ENCODE results near the gene COL6A1. TPM values are rescaled to one million over a fixed set of nuclear protein-coding genes. Genes with fewer than 3 reads are reported as not detected.

COL6A1 gene
- total and polyA plus RNA-seq, 2 of the 4 experiments (the other 2 are of a cell fraction), result 173 to 1,578 TPM

DNA sequence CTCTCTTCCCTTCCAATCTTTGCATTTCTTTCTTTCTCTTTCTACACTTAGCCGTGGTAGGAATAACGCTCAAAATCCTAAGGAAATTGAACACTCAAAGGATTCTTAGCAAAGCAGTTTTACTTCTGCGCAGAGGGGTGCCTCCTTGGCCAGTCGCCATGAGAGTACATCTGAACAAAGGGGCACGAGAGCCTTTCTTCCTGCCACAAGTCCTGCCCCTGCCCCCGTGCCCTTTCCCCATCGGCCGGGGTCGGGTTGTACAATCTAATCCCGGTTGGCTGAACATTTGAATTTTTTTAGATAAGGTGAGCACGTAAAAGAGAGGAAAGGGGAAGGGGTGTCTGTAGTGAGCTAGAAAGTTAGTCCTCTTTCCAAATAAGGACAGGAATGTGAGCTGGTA is 28.6 kb upstream of the COL6A1 start:
- H4K91ac ChIP-seq (ENCODE audit: insufficient read depth, low read depth, low read length), result no peak overlapping the region
- H3K79me1 ChIP-seq (ENCODE audit: low read depth in 1 of 2, low read length in 2 of 2), result no peaks in the 10 kb centered on the region
- no peak overlapping the region for H3K18ac ChIP-seq (ENCODE audit: low read depth, low read length)
- POLR2A ChIA-PET (ENCODE audit: unreplicated experiment), result no interaction called here
- H2BK5ac ChIP-seq (ENCODE audit: low read depth, low read length, poor library complexity, severe bottlenecking), result no peak overlapping the region
- H3K56ac ChIP-seq (ENCODE audit: extremely low read depth, insufficient read depth, low read length), result no peak overlapping the region
- no CpG with 5 or more reads among the region's 11 CpGs for WGBS, 2 experiments (ENCODE audit: extremely low coverage in 2 of 2, insufficient read length in 1 of 2)
- no peak overlapping the region for H3K4me3 ChIP-seq (ENCODE audit: insufficient read depth, low read depth, low read length)
- no peaks in the 10 kb centered on the region for H3K9me1 ChIP-seq (ENCODE audit: insufficient read depth, low read length)
- H3K27ac ChIP-seq (ENCODE audit: insufficient read depth, low read length), result no peak overlapping the region
- no peak overlapping the region for H4K5ac ChIP-seq (ENCODE audit: low read depth, low read length)
- H2BK15ac ChIP-seq (ENCODE audit: low read depth, low read length), result no peak overlapping the region
- in situ Hi-C loops (cut with MboI; ENCODE audit: low sequenced_read_pairs) (no loop called here), intact Hi-C loops (cut with micrococcal nuclease) (no loop called here), dilution Hi-C loops (cut with HindIII; ENCODE audit: low sequenced_read_pairs, unreplicated experiment) (no loop called here)
- H2AFZ ChIP-seq (replicated peaks; ENCODE audit: low read length, poor library complexity), result no peak overlapping the region
- no peak overlapping the region for H2BK120ac ChIP-seq (ENCODE audit: low read depth, low read length)
- BruUV-seq (replicated peaks), result no TSS peak
- H3K4me1 ChIP-seq (ENCODE audit: control insufficient read depth, insufficient read depth, low read length), result peaks cover 5% of the 10 kb centered on the region; the same call in 1 of the 2 replicates
- H3K4ac ChIP-seq (ENCODE audit: low read depth, low read length), result no peak overlapping the region
- H3K9ac ChIP-seq (ENCODE audit: low read depth, low read length), result no peak overlapping the region
- H2AK9ac ChIP-seq (replicated peaks; ENCODE audit: low read depth, low read length, poor library complexity), result no peak overlapping the region
- CTCF ChIA-PET, result interaction anchor here (1.2 kb wide), 1 partner anchor 18 kb away, joined by 4 read pairs; no protein-coding TSS in a partner anchor
- ATAC-seq (ENCODE audit: low read depth) (no peak), DNase-seq (no peak)
- H2AK5ac ChIP-seq (ENCODE audit: low read depth, low read length), result no peak overlapping the region
- H3K4me2 ChIP-seq (ENCODE audit: low read depth, low read length), result no peak overlapping the region
- H3K14ac ChIP-seq (replicated peaks; ENCODE audit: low read depth, low read length), result no peak overlapping the region
- H3K27me3 ChIP-seq (ENCODE audit: control insufficient read depth, insufficient read depth, low read length), result peaks cover 2% of the 10 kb centered on the region; the same call in 1 of the 2 replicates
- no peak overlapping the region for H2BK20ac ChIP-seq (ENCODE audit: low read depth, low read length)
- H4K20me1 ChIP-seq (ENCODE audit: insufficient read depth, low read length), result no peaks in the 10 kb centered on the region
- TF ChIP-seq CTCF (conservative IDR thresholded peaks at IDR 0.05; ENCODE audit: low read depth, low read length), result no peak
- no peak for TF ChIP-seq MAZ (IDR thresholded peaks at IDR 0.05; ENCODE audit: borderline replicate concordance, low read depth, low read length)
- no peak for TF ChIP-seq FOS (IDR thresholded peaks at IDR 0.05; ENCODE audit: low read depth, low read length)
- TF ChIP-seq, protein P1, sequence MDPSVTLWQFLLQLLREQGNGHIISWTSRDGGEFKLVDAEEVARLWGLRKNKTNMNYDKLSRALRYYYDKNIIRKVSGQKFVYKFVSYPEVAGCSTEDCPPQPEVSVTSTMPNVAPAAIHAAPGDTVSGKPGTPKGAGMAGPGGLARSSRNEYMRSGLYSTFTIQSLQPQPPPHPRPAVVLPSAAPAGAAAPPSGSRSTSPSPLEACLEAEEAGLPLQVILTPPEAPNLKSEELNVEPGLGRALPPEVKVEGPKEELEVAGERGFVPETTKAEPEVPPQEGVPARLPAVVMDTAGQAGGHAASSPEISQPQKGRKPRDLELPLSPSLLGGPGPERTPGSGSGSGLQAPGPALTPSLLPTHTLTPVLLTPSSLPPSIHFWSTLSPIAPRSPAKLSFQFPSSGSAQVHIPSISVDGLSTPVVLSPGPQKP (IDR thresholded peaks at IDR 0.05; ENCODE audit: borderline replicate concordance, low read depth, low read length), result no peak
- TF ChIP-seq CEBPB (IDR thresholded peaks at IDR 0.05; ENCODE audit: low read depth, low read length), result no peak
- TF ChIP-seq SMC3 (IDR thresholded peaks at IDR 0.05; ENCODE audit: low read depth, low read length), result no peak
- H3K9me3 ChIP-seq (ENCODE audit: control insufficient read depth, insufficient read depth, low read length), result no peaks in the 10 kb centered on the region
- H3K23ac ChIP-seq (ENCODE audit: low read depth, low read length), result no peak overlapping the region
- no peak overlapping the region for H4K8ac ChIP-seq (ENCODE audit: low read depth in 2 of 2, low read length in 2 of 2)
- H3K36me3 ChIP-seq (ENCODE audit: control insufficient read depth, insufficient read depth, low read length), result no peaks in the 10 kb centered on the region

Data from IMR-90 (cell line).